ENCODE measurements around the gene NNMT. TPM values are rescaled to one million over a fixed set of nuclear protein-coding genes. Genes with fewer than 3 reads are reported as not detected.

The NNMT gene
- total RNA-seq, 4 donors from 2014 or later, result 157 to 968 (median 541) TPM

DNA sequence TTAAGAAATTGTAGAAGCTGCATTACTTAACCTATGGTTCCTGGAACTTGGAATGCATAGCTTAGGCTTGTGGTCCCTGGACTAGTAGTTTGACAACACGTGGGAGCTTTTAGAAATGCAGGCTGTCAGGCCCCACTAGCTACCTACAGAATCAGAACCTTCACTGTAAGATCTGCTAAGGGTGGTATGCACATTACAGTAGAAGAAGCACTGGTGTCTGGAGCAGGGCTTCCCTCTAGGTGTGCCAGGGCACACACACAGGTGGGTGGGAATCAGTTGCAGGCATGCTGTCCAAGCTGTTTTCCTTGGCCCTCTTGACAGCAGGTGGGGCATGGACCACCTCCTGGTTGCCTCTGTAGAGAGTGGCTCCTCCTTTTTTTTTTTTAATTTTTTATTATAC is 8.8 kb downstream of the NNMT start:
- Histone ChIP-seq H3K27me3 (peaks cover 0 to 7% (median 0%) of the 10 kb centered on the region in 3 donors), H3K27ac (peak overlapping the region in 2 of 4 donors; percentile 14 to 26), H3K9me3 (peaks cover 0 to 3% (median 0%) of the 10 kb centered on the region in 3 donors), H3K4me1 (peaks cover 16 to 20% of the 10 kb centered on the region in 2 donors), H3K4me3 (peak overlapping the region in 1 of 4 donors; percentile 29), H3K36me3 (peaks cover 0 to 19% of the 10 kb centered on the region in 2 donors)
- no peak for TF ChIP-seq POLR2A (IDR thresholded peaks at IDR 0.05)
- TF ChIP-seq, protein P1, sequence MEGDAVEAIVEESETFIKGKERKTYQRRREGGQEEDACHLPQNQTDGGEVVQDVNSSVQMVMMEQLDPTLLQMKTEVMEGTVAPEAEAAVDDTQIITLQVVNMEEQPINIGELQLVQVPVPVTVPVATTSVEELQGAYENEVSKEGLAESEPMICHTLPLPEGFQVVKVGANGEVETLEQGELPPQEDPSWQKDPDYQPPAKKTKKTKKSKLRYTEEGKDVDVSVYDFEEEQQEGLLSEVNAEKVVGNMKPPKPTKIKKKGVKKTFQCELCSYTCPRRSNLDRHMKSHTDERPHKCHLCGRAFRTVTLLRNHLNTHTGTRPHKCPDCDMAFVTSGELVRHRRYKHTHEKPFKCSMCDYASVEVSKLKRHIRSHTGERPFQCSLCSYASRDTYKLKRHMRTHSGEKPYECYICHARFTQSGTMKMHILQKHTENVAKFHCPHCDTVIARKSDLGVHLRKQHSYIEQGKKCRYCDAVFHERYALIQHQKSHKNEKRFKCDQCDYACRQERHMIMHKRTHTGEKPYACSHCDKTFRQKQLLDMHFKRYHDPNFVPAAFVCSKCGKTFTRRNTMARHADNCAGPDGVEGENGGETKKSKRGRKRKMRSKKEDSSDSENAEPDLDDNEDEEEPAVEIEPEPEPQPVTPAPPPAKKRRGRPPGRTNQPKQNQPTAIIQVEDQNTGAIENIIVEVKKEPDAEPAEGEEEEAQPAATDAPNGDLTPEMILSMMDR (IDR thresholded peaks at IDR 0.05 in 4 of 5, conservative IDR thresholded peaks at IDR 0.05 in 1 of 5), result no peak
- in situ Hi-C loops (cut with MboI; ENCODE audit: low sequenced_read_pairs in 4 of 4) (no loop called here), intact Hi-C loops (cut with DNase I; ENCODE audit: low total_unique reads) (no loop called here)
- DNase-seq (no peak), ATAC-seq (no peak)

DNA sequence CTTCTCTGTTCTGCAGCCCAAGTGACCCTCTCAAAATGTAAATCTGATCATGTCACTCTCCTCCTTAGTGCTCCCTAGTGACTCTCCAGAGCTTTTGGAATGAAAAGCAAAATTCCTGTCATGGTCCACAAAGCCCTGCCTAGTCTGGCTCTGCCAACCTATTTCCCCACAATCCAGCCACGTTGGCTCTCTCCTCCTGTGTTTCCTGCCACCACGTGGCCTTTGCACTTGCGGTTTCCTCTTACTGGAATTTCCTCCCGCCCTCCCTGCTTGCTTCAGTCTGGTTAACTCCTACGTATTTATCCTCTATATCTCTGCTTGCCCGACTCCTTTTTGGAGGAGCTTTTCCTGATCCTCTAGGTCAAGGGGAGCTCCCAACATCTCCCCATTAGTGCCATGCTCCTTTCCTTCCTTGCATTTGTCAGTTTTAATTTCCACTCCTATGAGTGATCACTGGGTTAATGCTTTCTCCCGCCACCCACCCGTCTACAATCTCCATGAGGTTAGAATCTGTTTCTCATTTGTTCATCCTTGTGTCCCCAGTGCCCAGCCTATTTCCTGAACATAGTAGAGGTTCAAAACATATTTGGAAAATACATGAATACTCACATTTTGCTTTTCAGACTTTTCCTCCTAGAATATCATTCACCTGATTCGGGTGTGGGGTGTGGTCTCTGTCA is 11.5 kb downstream of the NNMT start:
- Histone ChIP-seq H3K36me3 (peaks cover 2 to 18% of the 10 kb centered on the region in 2 donors), H3K4me3 (peak overlapping the region in 3 of 4 donors; percentile 22 to 51 (median 39)), H3K4me1 (peaks cover 20 to 22% of the 10 kb centered on the region in 2 donors), H3K9me3 (no peaks in the 10 kb centered on the region), H3K27ac (peak overlapping the region; percentile 65 to 80 (median 74)), H3K27me3 (peaks cover 0 to 7% (median 0%) of the 10 kb centered on the region in 3 donors)
- intact Hi-C loops (cut with DNase I; ENCODE audit: low total_unique reads), result no loop called here
- peak; percentile 57 to 80 for DNase-seq
- ATAC-seq, result peak; percentile 58 to 77
- in situ Hi-C loops (cut with MboI; ENCODE audit: low sequenced_read_pairs in 4 of 4), result no loop called here
- TF ChIP-seq, protein P1 (IDR thresholded peaks at IDR 0.05 in 4 of 5, conservative IDR thresholded peaks at IDR 0.05 in 1 of 5), result no peak
- TF ChIP-seq POLR2A (IDR thresholded peaks at IDR 0.05), result no peak

DNA sequence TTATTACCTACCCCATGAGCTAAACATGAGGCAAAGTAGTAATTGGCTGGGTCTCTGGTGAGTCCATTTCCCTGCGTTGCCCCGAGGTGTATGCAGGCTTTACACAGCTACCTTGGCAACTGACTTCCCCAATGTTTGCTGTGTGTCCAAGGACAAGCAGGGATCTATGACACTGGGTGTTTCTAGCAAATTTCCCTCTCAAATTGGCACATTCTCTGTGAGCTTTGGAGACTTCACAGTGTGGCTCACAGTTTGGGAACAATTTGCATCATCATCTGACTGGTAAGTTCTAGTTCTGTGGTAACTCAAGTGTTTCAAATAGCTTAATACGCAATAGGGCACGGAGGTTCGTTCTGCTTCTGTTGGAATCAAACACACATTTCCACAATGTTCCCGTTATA is 12.5 kb downstream of the NNMT start:
- TF ChIP-seq, protein P1 (IDR thresholded peaks at IDR 0.05 in 4 of 5, conservative IDR thresholded peaks at IDR 0.05 in 1 of 5), result no peak
- peak in 1 of 2 donors; percentile 37 for TF ChIP-seq POLR2A (IDR thresholded peaks at IDR 0.05)

DNA sequence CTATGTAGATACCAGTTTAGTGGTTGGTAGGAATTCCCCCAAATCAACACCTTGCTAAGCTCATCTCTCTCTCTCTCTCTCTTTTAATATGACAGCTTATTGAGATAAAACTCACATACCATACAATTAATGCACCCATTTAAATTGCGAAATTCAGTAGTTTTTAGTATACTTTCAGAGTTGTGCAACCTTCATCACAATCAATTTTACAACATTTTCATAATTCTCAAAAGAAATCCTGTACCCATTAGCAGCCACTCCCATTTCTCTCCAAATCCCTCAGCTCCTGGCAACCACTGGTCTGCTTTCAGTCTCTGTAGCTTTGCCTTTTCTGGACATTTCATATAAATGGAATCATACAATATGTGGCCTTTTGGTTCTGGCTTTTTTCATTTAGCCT is 13.3 kb downstream of the NNMT start:
- Histone ChIP-seq H3K27me3 (peaks cover 0 to 7% (median 0%) of the 10 kb centered on the region in 3 donors), H3K4me1 (peaks cover 15 to 16% of the 10 kb centered on the region in 2 donors), H3K27ac (peak overlapping the region; percentile 65 to 80 (median 74)), H3K4me3 (peak overlapping the region in 1 of 4 donors; percentile 18), H3K9me3 (no peaks in the 10 kb centered on the region), H3K36me3 (peaks cover 3 to 34% of the 10 kb centered on the region in 2 donors)
- in situ Hi-C loops (cut with MboI; ENCODE audit: low sequenced_read_pairs in 4 of 4), result no loop called here
- TF ChIP-seq, protein P1 (IDR thresholded peaks at IDR 0.05 in 4 of 5, conservative IDR thresholded peaks at IDR 0.05 in 1 of 5), result no peak
- TF ChIP-seq POLR2A (IDR thresholded peaks at IDR 0.05), result no peak
- intact Hi-C loops (cut with DNase I; ENCODE audit: low total_unique reads), result no loop called here
- ATAC-seq (no peak), DNase-seq (no peak)

More for the DNA sequence above, 12.5 kb downstream of the NNMT start:
- in situ Hi-C loops (cut with MboI; ENCODE audit: low sequenced_read_pairs in 4 of 4), result no loop called here
- H3K9me3 ChIP-seq, result no peaks in the 10 kb centered on the region
- H3K36me3 ChIP-seq, result peaks cover 3 to 28% of the 10 kb centered on the region in 2 donors
- peak; percentile 25 to 61 for DNase-seq
- intact Hi-C loops (cut with DNase I; ENCODE audit: low total_unique reads), result no loop called here
- ATAC-seq, result peak; percentile 77 to 83
- H3K27me3 ChIP-seq, result peaks cover 0 to 7% (median 0%) of the 10 kb centered on the region in 3 donors
- H3K4me1 ChIP-seq, result peaks cover 17 to 21% of the 10 kb centered on the region in 2 donors
- H3K4me3 ChIP-seq, result peak overlapping the region in 3 of 4 donors; percentile 22 to 51 (median 39)
- peak overlapping the region; percentile 65 to 80 (median 74) for H3K27ac ChIP-seq

All from gastrocnemius medialis (tissue), 4 donors.